SJCRH30 (cell line): ENCODE data around the gene RTP5. TPM values are rescaled to one million over a fixed set of nuclear protein-coding genes. Genes with fewer than 3 reads are reported as not detected.
A peak's percentile ranks its signal among the peaks of the same experiment; 100 is the strongest.

Experiments
- DNase-seq, 2 experiments: peaks; one replicate each; pipeline ENCODE4 v3.0.0-alpha.2; 2015 to 2020
- H3K27ac ChIP-seq: fragments of 250-450 bp; sonication (Bioruptor Pico); 2 replicates; pipeline ENCODE4 v1.5.1; 2020; ENCODE audit warnings: mild to moderate bottlenecking, moderate library complexity
- H3K27me3 ChIP-seq: fragments of 250-450 bp; sonication (Bioruptor Pico); 2 replicates; pipeline ENCODE4 v1.5.1; 2020; ENCODE audit warnings: mild to moderate bottlenecking, moderate library complexity
- H3K36me3 ChIP-seq: fragments of 250-450 bp; sonication (Bioruptor Pico); 2 replicates; pipeline ENCODE4 v1.5.1; 2020; ENCODE audit warnings: mild to moderate bottlenecking, moderate library complexity
- H3K4me1 ChIP-seq: fragments of 250-450 bp; sonication (Bioruptor Pico); 2 replicates; pipeline ENCODE4 v1.5.1; 2020; ENCODE audit warnings: mild to moderate bottlenecking, moderate library complexity
- H3K4me3 ChIP-seq: fragments of 250-450 bp; sonication (Bioruptor Pico); 2 replicates; pipeline ENCODE4 v1.5.1; 2020; ENCODE audit warnings: mild to moderate bottlenecking, moderate library complexity
- H3K9me3 ChIP-seq: fragments of 250-450 bp; sonication (Bioruptor Pico); replicated peaks from 2 replicates; pipeline ENCODE4 v1.5.1; 2020; ENCODE audit warnings: mild to moderate bottlenecking, moderate library complexity
- total RNA-seq: library from RNA; depleted of rRNA; stranded (reverse); fragments of >200 nt; shearing (Covaris generic); gene quantifications from 2 replicates; pipeline ENCODE4 v1.2.3, GENCODE V29; 2014

The RTP5 gene
- total RNA-seq, 1 experiment from 2014 or later = not detected

DNA sequence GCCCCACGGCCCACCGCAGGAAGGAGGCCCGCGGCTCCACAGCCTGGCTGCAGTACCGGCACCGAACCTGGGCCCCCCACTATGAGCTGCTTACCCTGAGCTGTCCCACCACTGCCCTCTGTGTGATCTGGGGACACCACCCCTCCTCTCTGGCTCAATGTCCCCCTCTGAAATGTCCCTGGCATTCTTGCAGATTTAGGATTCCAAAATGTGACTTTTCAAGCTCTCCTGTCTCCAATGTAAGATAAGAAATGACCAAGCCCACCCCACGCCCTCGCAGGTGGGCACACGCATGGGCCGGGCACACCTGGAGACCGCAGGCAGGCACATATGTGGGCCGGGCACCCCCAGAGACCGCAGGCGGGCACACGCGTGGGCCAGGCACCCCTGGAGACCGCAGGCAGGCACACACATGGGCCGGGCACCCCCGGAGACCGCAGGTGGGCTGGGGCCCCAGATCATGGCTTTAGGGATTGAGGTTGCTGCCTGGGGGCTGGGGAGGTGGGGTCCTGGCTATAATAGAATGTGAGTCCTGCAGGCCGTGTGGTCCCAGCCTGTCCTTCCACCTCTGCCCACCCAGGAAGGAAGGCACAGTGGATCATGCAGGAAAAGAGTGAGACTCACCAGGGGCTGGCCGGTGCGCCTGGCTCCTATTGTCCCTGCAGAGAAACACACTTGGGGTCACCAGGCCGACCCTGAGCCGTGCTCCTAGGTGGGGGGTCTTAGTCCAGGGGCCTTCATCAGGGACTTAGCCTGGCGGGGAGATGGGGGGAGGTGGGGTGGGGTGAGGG is 18.0 kb upstream of the RTP5 start:
- H3K4me1 ChIP-seq = peaks cover 23% of the 10 kb centered on the region
- DNase-seq = no peak
- no peaks in the 10 kb centered on the region for H3K36me3 ChIP-seq
- H3K4me3 ChIP-seq = no peak overlapping the region
- H3K9me3 ChIP-seq = no peaks in the 10 kb centered on the region
- H3K27me3 ChIP-seq = peaks cover 5% of the 10 kb centered on the region; the same call in 1 of the 2 replicates
- H3K27ac ChIP-seq = no peak overlapping the region

GRCh38 chr2:241852116-241852980 is 17.2 kb upstream of the RTP5 start:
- Histone ChIP-seq H3K4me1 (peaks cover 23% of the 10 kb centered on the region), H3K27ac (no peak overlapping the region), H3K9me3 (no peaks in the 10 kb centered on the region), H3K36me3 (no peaks in the 10 kb centered on the region), H3K4me3 (no peak overlapping the region), H3K27me3 (peaks cover 5% of the 10 kb centered on the region; the same call in 1 of the 2 replicates)
- no peak for DNase-seq

- H3K9me3 ChIP-seq = no peaks in the 10 kb centered on the region
- peaks cover 5% of the 10 kb centered on the region; the same call in 1 of the 2 replicates for H3K27me3 ChIP-seq
- no peaks in the 10 kb centered on the region for H3K36me3 ChIP-seq
- no peak overlapping the region for H3K4me3 ChIP-seq
- H3K4me1 ChIP-seq = peaks cover 23% of the 10 kb centered on the region
- H3K27ac ChIP-seq = no peak overlapping the region
- no peak for DNase-seq
Measured at GRCh38 chr2:241852981-241853631, 16.4 kb upstream of the RTP5 start.

- Histone ChIP-seq H3K4me3 (no peak overlapping the region), H3K36me3 (no peaks in the 10 kb centered on the region), H3K27ac (no peak overlapping the region), H3K4me1 (peaks cover 23% of the 10 kb centered on the region), H3K9me3 (no peaks in the 10 kb centered on the region), H3K27me3 (peaks cover 5% of the 10 kb centered on the region; the same call in 1 of the 2 replicates)
- peak in 1 of 2 experiments; percentile 37 for DNase-seq
Measured at GRCh38 chr2:241853651-241854341, 15.7 kb upstream of the RTP5 start.

GRCh38 chr2:241854342-241855244 is 14.9 kb upstream of the RTP5 start:
- peaks cover 30% of the 10 kb centered on the region for H3K4me1 ChIP-seq
- H3K9me3 ChIP-seq = no peaks in the 10 kb centered on the region
- peaks cover 5% of the 10 kb centered on the region; the same call in 1 of the 2 replicates for H3K27me3 ChIP-seq
- no peak overlapping the region for H3K4me3 ChIP-seq
- DNase-seq = peak; percentile 62 to 78
- H3K27ac ChIP-seq = peak overlapping the region; percentile 8
- H3K36me3 ChIP-seq = no peaks in the 10 kb centered on the region

- Histone ChIP-seq H3K36me3 (no peaks in the 10 kb centered on the region), H3K27me3 (peaks cover 5% of the 10 kb centered on the region; the same call in 1 of the 2 replicates), H3K4me1 (peaks cover 34% of the 10 kb centered on the region), H3K9me3 (no peaks in the 10 kb centered on the region), H3K27ac (no peak overlapping the region), H3K4me3 (no peak overlapping the region)
- DNase-seq = no peak
Measured at GRCh38 chr2:241855245-241855887, 14.2 kb upstream of the RTP5 start.

DNA sequence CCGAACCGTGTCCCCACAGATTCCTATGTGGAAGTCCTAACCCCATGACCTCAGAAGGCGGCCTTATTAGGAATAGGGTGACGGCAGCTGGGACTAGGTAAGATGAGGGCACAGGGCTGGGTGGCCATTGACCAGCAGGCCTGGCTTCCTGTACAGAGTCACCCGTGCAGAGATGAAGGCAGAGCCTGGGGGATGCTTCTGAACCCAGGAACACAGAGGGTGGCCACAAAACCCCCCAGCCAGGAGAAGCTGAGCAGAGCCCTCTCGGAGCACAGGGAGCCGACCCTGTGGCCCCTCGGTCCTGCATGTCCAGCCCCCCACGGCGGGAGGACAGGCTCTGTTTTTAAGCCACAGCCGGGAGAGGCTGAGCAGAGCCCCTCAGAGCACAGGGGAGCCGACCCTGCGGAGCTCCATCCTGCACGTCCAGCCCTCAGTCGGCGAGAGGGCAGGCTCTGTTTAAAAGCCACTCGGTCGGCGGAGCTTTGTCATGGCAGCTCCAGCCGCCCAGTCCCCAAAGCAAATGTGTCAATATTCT is 13.6 kb upstream of the RTP5 start:
- Histone ChIP-seq H3K27me3 (peaks cover 5% of the 10 kb centered on the region; the same call in 1 of the 2 replicates), H3K4me1 (peaks cover 36% of the 10 kb centered on the region), H3K36me3 (no peaks in the 10 kb centered on the region), H3K9me3 (no peaks in the 10 kb centered on the region), H3K4me3 (no peak overlapping the region), H3K27ac (no peak overlapping the region)
- DNase-seq = no peak

DNA sequence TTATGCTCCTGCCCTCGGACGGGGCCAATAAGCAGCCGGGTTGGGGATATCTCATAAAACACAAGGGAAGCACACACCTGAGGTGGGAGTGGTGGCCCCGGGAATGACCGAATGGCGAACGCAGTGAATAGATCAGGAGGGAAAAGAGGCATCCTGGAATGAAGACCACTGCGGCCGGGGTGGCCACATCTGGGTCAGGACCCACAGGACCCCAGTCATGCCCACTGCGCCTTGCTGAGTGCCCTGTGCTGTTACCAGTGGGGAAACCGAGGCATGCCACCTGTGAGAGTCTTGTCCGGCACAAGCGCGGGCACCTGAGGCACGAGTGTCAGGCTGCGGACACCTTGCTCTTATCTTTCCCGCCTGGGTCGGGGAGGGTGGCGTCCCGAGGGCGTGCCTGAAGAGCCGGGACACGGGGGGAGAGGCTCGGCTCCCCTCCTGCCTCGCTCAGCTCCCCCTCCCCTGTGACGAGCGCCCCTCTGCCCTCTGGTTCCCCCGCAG is 12.4 kb upstream of the RTP5 start:
- no peak overlapping the region for H3K27ac ChIP-seq
- no peak overlapping the region for H3K4me3 ChIP-seq
- H3K27me3 ChIP-seq = peaks cover 5% of the 10 kb centered on the region; the same call in 1 of the 2 replicates
- H3K4me1 ChIP-seq = peaks cover 36% of the 10 kb centered on the region
- no peaks in the 10 kb centered on the region for H3K36me3 ChIP-seq
- no peak for DNase-seq
- no peaks in the 10 kb centered on the region for H3K9me3 ChIP-seq

DNA sequence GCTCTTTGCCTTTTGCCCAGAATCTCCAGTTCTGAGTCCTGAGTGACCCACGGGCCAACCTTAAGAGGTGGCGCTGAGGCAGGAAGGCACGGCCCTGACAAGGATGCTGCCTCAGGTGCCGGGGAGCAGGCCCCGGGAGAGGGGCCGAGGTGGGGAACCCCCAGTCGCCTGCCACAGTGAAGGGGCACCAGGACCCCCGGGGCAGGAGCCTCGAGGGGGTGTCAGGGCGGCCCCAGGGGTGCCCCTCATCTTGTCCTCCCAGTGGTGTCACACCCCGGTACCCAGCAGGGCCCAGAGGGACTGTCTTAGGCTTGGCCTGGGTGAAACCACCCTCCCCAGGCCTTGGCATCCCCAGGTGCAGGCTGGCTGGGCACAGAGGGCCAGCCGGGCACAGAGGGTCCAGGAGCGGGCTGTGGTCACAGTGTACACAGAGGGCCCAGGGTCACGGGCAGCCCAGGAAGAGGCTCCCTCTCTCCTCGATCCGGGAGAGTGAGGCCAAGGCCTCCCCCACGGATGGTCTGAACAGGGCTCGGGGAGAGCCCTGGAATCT is 11.9 kb upstream of the RTP5 start:
- peaks cover 36% of the 10 kb centered on the region for H3K4me1 ChIP-seq
- H3K4me3 ChIP-seq = no peak overlapping the region
- DNase-seq = no peak
- no peaks in the 10 kb centered on the region for H3K36me3 ChIP-seq
- H3K9me3 ChIP-seq = no peaks in the 10 kb centered on the region
- H3K27me3 ChIP-seq = no peaks in the 10 kb centered on the region; the same call in 1 of the 2 replicates
- no peak overlapping the region for H3K27ac ChIP-seq

DNA sequence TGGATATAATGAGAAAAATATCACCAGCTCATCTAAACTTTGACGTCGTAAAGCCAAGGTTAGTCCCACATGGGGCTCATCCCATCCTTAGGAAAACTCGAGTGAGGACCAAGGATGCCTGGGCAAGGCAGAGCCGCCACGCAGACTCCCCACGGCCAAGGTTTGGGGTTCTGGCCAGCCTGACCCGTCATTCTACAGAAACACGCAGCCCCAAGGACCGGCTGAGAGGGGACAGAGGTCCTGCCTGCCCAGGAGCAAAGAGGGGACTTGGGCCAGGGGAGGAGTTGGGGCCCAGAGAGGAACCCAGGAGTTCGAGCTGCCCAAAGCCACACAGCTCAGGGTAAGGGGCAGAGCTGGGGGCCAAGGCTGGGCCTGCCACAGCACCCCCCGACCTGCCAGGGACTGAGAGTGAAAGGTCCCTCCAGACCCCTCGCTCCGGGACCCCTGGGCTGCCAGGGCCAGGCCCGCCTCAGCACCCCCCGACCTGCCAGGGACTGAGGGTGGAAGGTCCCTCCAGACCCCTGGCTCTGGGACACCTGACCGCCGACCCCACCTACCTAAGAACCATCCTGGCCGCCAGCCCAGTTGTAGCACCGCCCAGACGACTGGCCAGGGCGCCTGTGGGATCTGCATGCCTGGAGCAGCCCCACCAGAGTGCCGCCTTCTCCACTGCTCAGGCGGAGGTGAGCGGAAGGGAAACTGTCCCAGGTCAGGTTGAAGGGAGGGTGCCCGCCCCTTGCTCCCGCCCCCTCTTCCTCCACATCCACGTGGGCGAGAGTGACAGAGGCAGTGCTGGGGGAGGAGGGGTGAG is 11.1 kb upstream of the RTP5 start, which contains the start of gene PDCD1:
TSS of gene PDCD1 (minus strand) at position 689 of the 811 bp plus-strand sequence. CDS start at position 633, 56 bp downstream.
- H3K4me3 ChIP-seq = peak within 1 kb of the TSS; percentile 34
- no peaks in the 10 kb centered on the region for H3K27me3 ChIP-seq
- peak within 1 kb of the TSS; percentile 29 for H3K27ac ChIP-seq
- peaks cover 36% of the 10 kb centered on the region for H3K4me1 ChIP-seq
- H3K36me3 ChIP-seq = no peaks in the 10 kb centered on the region
- H3K9me3 ChIP-seq = no peaks in the 10 kb centered on the region
- DNase-seq = no peak

- Histone ChIP-seq H3K4me3 (no peak overlapping the region; the same call in 1 of the 2 replicates), H3K27ac (peak overlapping the region; percentile 29; the same call in 1 of the 2 replicates), H3K36me3 (no peaks in the 10 kb centered on the region), H3K4me1 (peaks cover 31% of the 10 kb centered on the region), H3K27me3 (no peaks in the 10 kb centered on the region), H3K9me3 (no peaks in the 10 kb centered on the region; the same call in 1 of the 2 replicates)
- DNase-seq = no peak
Measured at GRCh38 chr2:241859017-241859435, 10.5 kb upstream of the RTP5 start.
